ENCODE data around the gene CALML5.

The CALML5 gene

DNA sequence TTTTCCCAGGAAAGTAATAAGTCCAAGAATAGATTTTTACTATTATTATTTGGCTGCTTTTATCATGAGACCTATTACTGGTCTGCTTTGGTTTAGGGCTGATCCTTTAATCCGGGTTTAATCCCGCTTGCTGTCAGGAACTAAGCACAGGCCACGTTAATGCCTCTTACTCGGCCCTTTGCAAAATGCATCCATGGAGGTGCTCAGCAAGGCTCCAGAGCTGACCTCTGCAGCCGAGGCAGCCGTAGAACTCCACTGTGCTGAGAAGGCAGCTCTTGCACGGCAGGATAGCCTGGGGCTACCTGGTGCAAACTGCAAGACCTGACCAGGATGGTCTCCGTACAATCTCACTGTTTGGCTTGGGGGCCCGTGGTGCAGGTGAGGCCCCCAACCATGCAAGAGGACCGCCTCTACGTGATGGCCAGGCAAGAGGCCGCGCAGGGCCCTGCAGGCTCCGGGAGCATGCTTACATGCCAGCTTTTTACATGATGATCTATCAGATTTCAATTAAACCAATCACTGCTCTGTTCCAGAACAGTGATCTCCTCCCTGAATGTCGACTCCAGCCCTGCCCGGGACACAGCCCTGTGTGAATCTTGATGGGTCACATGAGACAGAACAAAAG lies 15.0 kb upstream of the CALML5 start:
- no peaks in the 10 kb centered on the region for H3K36me3 ChIP-seq (ENCODE audit: insufficient read depth, low read length)
- no peak overlapping the region; the same call in 1 of the 2 replicates for H3K9ac ChIP-seq (ENCODE audit: low read depth, low read length)
- H3K4me1 ChIP-seq (ENCODE audit: insufficient read depth, low read length) = no peaks in the 10 kb centered on the region
- H3K9me3 ChIP-seq (ENCODE audit: control insufficient read depth, insufficient read depth, low read length) = peaks cover 8% of the 10 kb centered on the region; the same call in 1 of the 2 replicates

- no peaks in the 10 kb centered on the region for H3K9me3 ChIP-seq (ENCODE audit: control insufficient read depth, insufficient read depth, low read length)
- no peaks in the 10 kb centered on the region for H3K36me3 ChIP-seq (ENCODE audit: insufficient read depth, low read length)
- no peaks in the 10 kb centered on the region for H3K4me1 ChIP-seq (ENCODE audit: insufficient read depth, low read length)
- H3K9ac ChIP-seq (ENCODE audit: low read depth, low read length) = no peak overlapping the region
Observed at GRCh38 chr10:5512881-5513612, 13.7 kb upstream of the CALML5 start.

GRCh38 chr10:5512331-5512730 lies 13.0 kb upstream of the CALML5 start:
- Histone ChIP-seq H3K4me1 (ENCODE audit: insufficient read depth, low read length) (no peaks in the 10 kb centered on the region), H3K9me3 (ENCODE audit: control insufficient read depth, insufficient read depth, low read length) (no peaks in the 10 kb centered on the region), H3K9ac (ENCODE audit: low read depth, low read length) (no peak overlapping the region), H3K36me3 (ENCODE audit: insufficient read depth, low read length) (no peaks in the 10 kb centered on the region)

GRCh38 chr10:5511885-5512280 lies 12.5 kb upstream of the CALML5 start:
- H3K9ac ChIP-seq (ENCODE audit: low read depth, low read length) = no peak overlapping the region
- no peaks in the 10 kb centered on the region for H3K36me3 ChIP-seq (ENCODE audit: insufficient read depth, low read length)
- no peaks in the 10 kb centered on the region for H3K4me1 ChIP-seq (ENCODE audit: insufficient read depth, low read length)

DNA sequence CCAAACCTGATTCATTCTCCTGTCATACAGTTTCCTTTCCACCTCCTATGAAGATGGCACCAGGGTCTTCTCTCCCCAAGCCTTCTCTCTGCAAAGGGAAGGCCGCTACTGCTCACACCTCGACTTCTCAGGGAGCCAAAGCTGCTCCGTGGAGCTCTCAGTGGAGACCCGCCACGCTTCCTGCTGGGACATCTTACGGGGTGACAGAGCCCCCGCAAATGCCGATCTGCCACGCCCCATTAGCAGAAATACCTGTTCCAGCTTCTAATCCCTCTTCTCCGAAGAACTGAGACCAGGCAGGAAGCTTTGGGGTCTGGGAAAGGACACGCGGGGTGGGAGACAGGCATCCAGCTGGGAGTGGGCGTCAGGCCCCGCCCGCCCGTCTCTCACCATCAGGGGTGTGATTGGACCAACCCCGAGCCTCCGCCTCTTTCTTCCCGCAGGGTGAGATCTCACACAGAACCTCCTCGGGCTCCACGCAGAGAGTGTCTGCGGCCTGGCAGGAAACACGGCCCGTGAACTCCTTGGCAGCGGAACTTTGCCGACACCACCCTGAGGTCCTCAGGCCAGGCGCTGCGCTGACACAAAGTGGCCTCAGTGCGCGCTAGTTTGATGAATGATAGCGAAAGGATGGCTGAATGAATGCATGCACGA lies 12.0 kb upstream of the CALML5 start:
- Histone ChIP-seq H3K9me3 (ENCODE audit: control insufficient read depth, insufficient read depth, low read length) (no peaks in the 10 kb centered on the region), H3K36me3 (ENCODE audit: insufficient read depth, low read length) (no peaks in the 10 kb centered on the region), H3K9ac (ENCODE audit: low read depth, low read length) (no peak overlapping the region), H3K4me1 (ENCODE audit: insufficient read depth, low read length) (no peaks in the 10 kb centered on the region)

More at GRCh38 chr10:5511885-5512280, 12.5 kb upstream of the CALML5 start:
- no peaks in the 10 kb centered on the region for H3K9me3 ChIP-seq (ENCODE audit: control insufficient read depth, insufficient read depth, low read length)

DNA sequence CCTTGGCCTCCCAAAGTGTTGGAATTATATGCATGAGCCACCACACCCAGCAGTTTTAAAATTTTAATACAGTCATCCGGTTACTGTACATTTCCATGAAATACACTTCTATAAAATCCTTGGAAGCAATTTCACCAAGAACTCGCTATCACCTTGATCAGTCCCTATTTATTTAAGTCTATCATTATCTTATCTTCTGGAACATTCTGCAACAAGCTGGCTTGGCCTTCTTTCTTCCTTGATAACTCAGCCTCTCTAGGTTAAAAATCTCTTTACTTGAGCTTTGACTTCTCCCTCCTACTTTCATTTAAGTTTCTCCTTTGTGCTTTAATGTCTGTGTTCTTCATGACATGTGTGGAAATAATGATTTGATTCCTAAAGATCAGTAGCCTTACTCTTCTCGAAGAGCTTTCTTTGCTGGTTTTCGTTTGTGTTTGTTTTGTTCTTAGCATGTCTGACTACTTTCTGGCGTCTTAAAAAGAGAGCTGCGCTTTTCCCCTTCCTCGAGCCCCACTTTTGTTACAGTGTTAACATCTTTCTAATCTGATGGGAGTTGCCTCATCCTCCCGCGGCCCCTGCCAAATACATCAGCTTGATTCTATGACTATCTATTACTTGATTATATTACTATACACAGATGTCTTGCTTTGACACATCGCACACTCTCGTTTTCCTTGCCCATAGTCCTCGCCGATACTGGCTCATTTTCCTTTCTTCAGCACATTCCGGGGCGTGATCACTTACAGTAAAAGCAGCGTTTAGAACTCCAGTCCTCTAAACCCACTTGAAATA lies 11.1 kb upstream of the CALML5 start:
- Histone ChIP-seq H3K9me3 (ENCODE audit: control insufficient read depth, insufficient read depth, low read length) (no peaks in the 10 kb centered on the region), H3K4me1 (ENCODE audit: insufficient read depth, low read length) (no peaks in the 10 kb centered on the region), H3K9ac (ENCODE audit: low read depth, low read length) (no peak overlapping the region), H3K36me3 (ENCODE audit: insufficient read depth, low read length) (no peaks in the 10 kb centered on the region)

- Histone ChIP-seq H3K9me3 (ENCODE audit: control insufficient read depth, insufficient read depth, low read length) (no peaks in the 10 kb centered on the region), H3K4me1 (ENCODE audit: insufficient read depth, low read length) (no peaks in the 10 kb centered on the region), H3K9ac (ENCODE audit: low read depth, low read length) (no peak overlapping the region), H3K36me3 (ENCODE audit: insufficient read depth, low read length) (no peaks in the 10 kb centered on the region)
Observed at GRCh38 chr10:5509691-5510090, 10.3 kb upstream of the CALML5 start.

DNA sequence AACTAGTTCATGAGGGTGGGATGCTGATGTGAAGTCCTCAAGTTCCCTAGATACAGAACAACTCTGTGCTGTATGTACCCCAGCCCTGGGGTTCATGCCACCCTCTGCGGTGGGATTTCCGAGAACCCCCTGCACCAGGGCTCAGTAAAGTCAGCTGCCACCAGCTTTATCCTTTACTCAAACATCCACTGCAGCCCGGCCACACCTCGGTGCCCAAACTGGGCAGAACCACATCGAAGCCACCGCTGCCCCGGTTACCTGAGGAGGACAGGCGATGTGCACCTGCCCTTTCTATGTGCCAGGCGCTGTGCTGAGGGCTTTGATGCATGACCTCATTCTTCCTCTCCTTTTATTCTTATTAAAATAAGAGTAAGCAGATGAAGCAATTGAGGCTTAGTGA lies 9.9 kb upstream of the CALML5 start:
- H3K4me1 ChIP-seq (ENCODE audit: insufficient read depth, low read length) = no peaks in the 10 kb centered on the region
- H3K9ac ChIP-seq (ENCODE audit: low read depth, low read length) = no peak overlapping the region
- no peaks in the 10 kb centered on the region for H3K36me3 ChIP-seq (ENCODE audit: insufficient read depth, low read length)
- H3K9me3 ChIP-seq (ENCODE audit: control insufficient read depth, insufficient read depth, low read length) = no peaks in the 10 kb centered on the region

GRCh38 chr10:5508786-5509185 lies 9.4 kb upstream of the CALML5 start:
- H3K9me3 ChIP-seq (ENCODE audit: control insufficient read depth, insufficient read depth, low read length) = no peaks in the 10 kb centered on the region
- no peaks in the 10 kb centered on the region for H3K4me1 ChIP-seq (ENCODE audit: insufficient read depth, low read length)
- no peak overlapping the region for H3K9ac ChIP-seq (ENCODE audit: low read depth, low read length)
- no peaks in the 10 kb centered on the region for H3K36me3 ChIP-seq (ENCODE audit: insufficient read depth, low read length)

DNA sequence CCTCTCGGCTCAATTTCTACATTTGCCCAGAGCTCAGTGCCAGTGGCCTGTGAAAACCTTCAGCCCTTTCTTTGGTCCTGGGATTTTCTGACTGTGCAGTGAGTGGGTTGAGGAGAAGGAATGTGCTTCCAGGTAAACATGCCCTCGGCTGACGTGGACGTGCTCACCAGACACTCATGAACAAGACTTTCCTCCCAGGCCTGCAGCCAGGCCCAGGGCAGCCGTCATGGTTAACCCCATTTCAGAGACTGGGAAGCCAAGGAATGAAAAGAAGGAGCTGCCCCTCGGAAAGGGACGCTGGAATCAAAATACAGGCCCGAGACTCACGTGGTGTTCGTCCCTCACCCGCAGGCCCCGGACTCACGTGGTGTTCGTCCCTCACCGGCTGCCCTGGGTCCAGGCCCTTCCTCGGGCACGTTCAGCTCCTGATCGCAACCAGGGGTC lies 8.8 kb upstream of the CALML5 start:
- Histone ChIP-seq H3K4me1 (ENCODE audit: insufficient read depth, low read length) (no peaks in the 10 kb centered on the region), H3K9me3 (ENCODE audit: control insufficient read depth, insufficient read depth, low read length) (no peaks in the 10 kb centered on the region), H3K9ac (ENCODE audit: low read depth, low read length) (no peak overlapping the region), H3K36me3 (ENCODE audit: insufficient read depth, low read length) (no peaks in the 10 kb centered on the region)

GRCh38 chr10:5507649-5508131 lies 8.3 kb upstream of the CALML5 start:
- H3K9me3 ChIP-seq (ENCODE audit: control insufficient read depth, insufficient read depth, low read length) = no peaks in the 10 kb centered on the region
- no peaks in the 10 kb centered on the region for H3K36me3 ChIP-seq (ENCODE audit: insufficient read depth, low read length)
- no peak overlapping the region for H3K9ac ChIP-seq (ENCODE audit: low read depth, low read length)
- no peaks in the 10 kb centered on the region for H3K4me1 ChIP-seq (ENCODE audit: insufficient read depth, low read length)

DNA sequence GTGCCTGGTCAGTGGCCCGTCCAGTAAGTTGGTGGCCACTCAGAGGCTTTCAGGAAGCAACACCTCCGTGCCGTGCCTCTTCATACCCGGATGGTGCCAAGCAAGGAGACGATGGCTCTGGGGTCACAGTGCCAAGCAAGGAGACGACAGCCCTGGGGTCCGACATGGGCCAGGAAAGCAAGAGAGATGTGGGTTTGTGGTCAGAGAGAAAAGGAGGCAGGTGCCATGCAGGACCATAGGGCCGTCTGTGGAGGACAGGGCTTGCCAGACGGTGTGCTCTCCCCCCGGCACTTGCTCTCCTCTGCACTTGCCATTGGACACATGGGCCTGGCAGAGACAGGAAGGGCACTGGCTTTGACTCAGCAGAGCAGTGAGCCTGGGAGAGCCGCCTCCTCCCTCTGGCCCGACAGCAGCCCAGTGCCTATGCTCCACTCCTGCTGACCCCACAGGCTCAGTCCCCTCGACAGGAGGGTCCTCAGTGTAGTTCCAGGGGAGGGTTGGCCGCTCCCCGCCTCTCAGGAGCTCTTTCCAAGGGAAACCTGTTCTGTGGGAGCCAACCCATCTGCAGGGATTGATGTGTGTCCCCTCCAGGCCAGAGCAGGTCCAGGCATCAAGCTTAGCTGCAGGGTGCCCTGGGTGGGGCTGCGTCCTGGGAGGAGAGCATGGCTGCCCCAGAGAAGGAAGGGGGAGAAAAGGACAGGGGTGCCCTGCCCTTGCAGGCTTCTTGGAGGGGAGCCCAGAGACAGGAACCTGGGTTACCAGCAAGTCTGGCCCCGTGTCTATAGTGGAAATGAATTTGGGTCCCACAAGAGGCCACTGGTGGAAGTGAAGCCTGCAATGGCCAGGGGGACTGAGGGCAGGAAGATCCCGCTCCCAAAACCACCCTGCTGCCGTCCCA lies 7.6 kb upstream of the CALML5 start:
- no peaks in the 10 kb centered on the region for H3K36me3 ChIP-seq (ENCODE audit: insufficient read depth, low read length)
- H3K4me1 ChIP-seq (ENCODE audit: insufficient read depth, low read length) = no peaks in the 10 kb centered on the region
- no peaks in the 10 kb centered on the region for H3K9me3 ChIP-seq (ENCODE audit: control insufficient read depth, insufficient read depth, low read length)
- H3K9ac ChIP-seq (ENCODE audit: low read depth, low read length) = no peak overlapping the region

DNA sequence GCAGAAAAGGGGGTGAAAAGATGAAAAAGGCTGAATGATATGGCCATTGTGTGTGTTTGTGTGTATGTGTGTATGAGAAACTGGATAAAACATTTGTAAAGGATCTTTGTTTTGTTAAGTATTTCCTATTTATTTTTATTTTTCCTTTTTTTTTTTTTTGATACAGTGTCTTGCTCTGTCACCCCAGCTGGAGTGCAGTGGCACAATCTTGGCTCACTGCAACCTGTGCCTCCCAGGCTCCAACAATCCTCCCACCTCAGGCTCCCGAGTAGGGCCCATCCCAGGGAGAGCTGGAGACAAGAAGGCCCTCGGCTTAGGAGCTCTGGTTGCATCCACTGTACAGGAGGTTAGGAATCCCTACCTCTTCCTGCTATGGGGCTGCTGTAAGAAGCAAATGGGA lies 6.9 kb upstream of the CALML5 start:
- H3K9me3 ChIP-seq (ENCODE audit: control insufficient read depth, insufficient read depth, low read length) = no peaks in the 10 kb centered on the region
- no peaks in the 10 kb centered on the region for H3K36me3 ChIP-seq (ENCODE audit: insufficient read depth, low read length)
- no peaks in the 10 kb centered on the region for H3K4me1 ChIP-seq (ENCODE audit: insufficient read depth, low read length)
- H3K9ac ChIP-seq (ENCODE audit: low read depth, low read length) = no peak overlapping the region
